ENCODE data around the gene SNX33. TPM values are rescaled to one million over a fixed set of nuclear protein-coding genes. Genes with fewer than 3 reads are reported as not detected.

The SNX33 gene
- total and polyA plus RNA-seq, 2 of the 13 experiments (the other 11 are each of a cell fraction or from before 2014, with no cell fraction given): 11.0 to 11.6 TPM

DNA sequence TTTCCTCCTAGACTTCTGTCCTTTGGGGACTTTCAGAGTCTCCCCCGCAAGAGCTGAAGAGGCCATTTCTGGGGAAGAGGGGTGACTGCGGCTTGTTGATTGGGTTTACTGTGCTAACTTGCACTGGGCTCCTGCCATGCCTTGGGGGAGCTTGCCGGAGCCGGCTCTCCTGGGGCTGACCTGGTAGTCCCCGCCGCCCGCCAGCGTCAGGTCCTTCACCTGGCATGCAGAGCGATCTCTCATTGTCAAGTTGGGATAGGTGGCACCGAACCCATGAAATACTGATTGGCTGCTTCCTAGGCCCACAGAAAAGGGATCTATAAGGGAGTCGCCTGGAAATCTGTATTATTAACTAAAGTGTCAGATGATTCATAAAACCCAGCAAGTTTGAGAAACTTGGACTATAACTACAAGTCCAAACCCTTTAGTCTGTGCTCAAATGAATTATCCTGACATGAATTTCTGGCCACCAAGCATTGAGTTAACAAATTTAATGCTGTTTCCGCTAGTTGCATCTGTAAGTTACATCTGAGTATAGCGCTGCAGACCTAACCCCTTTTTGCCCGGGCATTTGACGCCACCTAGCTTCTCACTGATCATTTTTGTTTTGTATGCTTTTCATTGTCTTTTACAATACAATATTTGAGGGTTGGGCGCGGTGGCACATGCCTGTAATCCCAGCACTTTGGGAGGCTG lies 7.1 kb upstream of the SNX33 start (continued):
- TF ChIP-seq, protein P1, sequence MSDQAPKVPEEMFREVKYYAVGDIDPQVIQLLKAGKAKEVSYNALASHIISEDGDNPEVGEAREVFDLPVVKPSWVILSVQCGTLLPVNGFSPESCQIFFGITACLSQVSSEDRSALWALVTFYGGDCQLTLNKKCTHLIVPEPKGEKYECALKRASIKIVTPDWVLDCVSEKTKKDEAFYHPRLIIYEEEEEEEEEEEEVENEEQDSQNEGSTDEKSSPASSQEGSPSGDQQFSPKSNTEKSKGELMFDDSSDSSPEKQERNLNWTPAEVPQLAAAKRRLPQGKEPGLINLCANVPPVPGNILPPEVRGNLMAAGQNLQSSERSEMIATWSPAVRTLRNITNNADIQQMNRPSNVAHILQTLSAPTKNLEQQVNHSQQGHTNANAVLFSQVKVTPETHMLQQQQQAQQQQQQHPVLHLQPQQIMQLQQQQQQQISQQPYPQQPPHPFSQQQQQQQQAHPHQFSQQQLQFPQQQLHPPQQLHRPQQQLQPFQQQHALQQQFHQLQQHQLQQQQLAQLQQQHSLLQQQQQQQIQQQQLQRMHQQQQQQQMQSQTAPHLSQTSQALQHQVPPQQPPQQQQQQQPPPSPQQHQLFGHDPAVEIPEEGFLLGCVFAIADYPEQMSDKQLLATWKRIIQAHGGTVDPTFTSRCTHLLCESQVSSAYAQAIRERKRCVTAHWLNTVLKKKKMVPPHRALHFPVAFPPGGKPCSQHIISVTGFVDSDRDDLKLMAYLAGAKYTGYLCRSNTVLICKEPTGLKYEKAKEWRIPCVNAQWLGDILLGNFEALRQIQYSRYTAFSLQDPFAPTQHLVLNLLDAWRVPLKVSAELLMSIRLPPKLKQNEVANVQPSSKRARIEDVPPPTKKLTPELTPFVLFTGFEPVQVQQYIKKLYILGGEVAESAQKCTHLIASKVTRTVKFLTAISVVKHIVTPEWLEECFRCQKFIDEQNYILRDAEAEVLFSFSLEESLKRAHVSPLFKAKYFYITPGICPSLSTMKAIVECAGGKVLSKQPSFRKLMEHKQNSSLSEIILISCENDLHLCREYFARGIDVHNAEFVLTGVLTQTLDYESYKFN (CRISPR knock-in tag; conservative IDR thresholded peaks at IDR 0.05): no peak
- TF ChIP-seq, protein P2, sequence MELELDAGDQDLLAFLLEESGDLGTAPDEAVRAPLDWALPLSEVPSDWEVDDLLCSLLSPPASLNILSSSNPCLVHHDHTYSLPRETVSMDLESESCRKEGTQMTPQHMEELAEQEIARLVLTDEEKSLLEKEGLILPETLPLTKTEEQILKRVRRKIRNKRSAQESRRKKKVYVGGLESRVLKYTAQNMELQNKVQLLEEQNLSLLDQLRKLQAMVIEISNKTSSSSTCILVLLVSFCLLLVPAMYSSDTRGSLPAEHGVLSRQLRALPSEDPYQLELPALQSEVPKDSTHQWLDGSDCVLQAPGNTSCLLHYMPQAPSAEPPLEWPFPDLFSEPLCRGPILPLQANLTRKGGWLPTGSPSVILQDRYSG (CRISPR knock-in tag; IDR thresholded peaks at IDR 0.05): no peak
- TF ChIP-seq ZNF3 (CRISPR knock-in tag; IDR thresholded peaks at IDR 0.05) (0 out of 2 replicates have a peak, but pooled peaks have one; percentile 18), RCOR2 (CRISPR knock-in tag; IDR thresholded peaks at IDR 0.05) (peak; percentile 47; the same call in 1 of the 2 replicates), ZBTB1 (CRISPR knock-in tag; IDR thresholded peaks at IDR 0.05; ENCODE audit: borderline replicate concordance) (no peak), MXI1 (IDR thresholded peaks at IDR 0.05; ENCODE audit: borderline replicate concordance, low read depth, low read length) (no peak), ZBTB20 (CRISPR knock-in tag; IDR thresholded peaks at IDR 0.05; ENCODE audit: borderline replicate concordance, low read depth) (0 out of 2 replicates have a peak, but pooled peaks have one; percentile 12), ASH2L (IDR thresholded peaks at IDR 0.05; ENCODE audit: insufficient read length, low read depth, low read length) (peak; percentile 10), PHF21A (CRISPR knock-in tag; IDR thresholded peaks at IDR 0.05) (0 out of 2 replicates have a peak, but pooled peaks have one; percentile 22), ZNF331 (CRISPR knock-in tag; IDR thresholded peaks at IDR 0.05) (0 out of 2 replicates have a peak, but pooled peaks have one; percentile 19), RAD21 (CRISPR knock-in tag; IDR thresholded peaks at IDR 0.05) (0 out of 2 replicates have a peak, but pooled peaks have one; percentile 5), MATR3 (CRISPR knock-in tag; IDR thresholded peaks at IDR 0.05) (no peak), THAP11 (CRISPR knock-in tag; IDR thresholded peaks at IDR 0.05) (0 out of 2 replicates have a peak, but pooled peaks have one; percentile 6), ARNT2 (CRISPR knock-in tag; IDR thresholded peaks at IDR 0.05; ENCODE audit: low read depth) (no peak)
- TF ChIP-seq, protein P3, sequence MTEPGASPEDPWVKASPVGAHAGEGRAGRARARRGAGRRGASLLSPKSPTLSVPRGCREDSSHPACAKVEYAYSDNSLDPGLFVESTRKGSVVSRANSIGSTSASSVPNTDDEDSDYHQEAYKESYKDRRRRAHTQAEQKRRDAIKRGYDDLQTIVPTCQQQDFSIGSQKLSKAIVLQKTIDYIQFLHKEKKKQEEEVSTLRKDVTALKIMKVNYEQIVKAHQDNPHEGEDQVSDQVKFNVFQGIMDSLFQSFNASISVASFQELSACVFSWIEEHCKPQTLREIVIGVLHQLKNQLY (CRISPR knock-in tag; IDR thresholded peaks at IDR 0.05): no peak
- TF ChIP-seq, protein P4, sequence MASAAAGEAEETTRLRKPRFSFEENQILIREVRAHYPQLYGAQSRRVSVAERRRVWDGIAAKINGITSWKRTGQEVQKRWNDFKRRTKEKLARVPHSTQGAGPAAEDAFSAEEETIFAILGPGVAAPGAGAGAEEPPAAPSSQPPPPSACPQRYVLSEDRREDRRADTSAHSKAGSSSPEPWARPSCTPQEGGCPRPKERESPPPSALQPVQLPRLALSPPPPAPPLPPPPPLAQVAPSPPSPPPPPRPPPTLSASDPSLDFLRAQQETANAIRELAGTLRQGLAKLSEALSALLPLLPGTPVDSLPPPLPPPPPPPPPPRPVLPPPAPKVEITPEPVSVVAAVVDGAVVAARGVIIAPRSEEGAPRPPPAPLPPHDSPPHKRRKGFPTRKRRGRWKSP (CRISPR knock-in tag; IDR thresholded peaks at IDR 0.05): no peak
- TF ChIP-seq, protein P5, sequence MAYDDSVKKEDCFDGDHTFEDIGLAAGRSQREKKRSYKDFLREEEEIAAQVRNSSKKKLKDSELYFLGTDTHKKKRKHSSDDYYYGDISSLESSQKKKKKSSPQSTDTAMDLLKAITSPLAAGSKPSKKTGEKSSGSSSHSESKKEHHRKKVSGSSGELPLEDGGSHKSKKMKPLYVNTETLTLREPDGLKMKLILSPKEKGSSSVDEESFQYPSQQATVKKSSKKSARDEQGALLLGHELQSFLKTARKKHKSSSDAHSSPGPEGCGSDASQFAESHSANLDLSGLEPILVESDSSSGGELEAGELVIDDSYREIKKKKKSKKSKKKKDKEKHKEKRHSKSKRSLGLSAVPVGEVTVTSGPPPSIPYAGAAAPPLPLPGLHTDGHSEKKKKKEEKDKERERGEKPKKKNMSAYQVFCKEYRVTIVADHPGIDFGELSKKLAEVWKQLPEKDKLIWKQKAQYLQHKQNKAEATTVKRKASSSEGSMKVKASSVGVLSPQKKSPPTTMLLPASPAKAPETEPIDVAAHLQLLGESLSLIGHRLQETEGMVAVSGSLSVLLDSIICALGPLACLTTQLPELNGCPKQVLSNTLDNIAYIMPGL (CRISPR knock-in tag; IDR thresholded peaks at IDR 0.05; ENCODE audit: borderline replicate concordance in 1 of 2, low read depth in 1 of 2): peak in 1 of 2 experiments; percentile 43; a peak in 2 of 4 replicates
- TF ChIP-seq, protein P6, sequence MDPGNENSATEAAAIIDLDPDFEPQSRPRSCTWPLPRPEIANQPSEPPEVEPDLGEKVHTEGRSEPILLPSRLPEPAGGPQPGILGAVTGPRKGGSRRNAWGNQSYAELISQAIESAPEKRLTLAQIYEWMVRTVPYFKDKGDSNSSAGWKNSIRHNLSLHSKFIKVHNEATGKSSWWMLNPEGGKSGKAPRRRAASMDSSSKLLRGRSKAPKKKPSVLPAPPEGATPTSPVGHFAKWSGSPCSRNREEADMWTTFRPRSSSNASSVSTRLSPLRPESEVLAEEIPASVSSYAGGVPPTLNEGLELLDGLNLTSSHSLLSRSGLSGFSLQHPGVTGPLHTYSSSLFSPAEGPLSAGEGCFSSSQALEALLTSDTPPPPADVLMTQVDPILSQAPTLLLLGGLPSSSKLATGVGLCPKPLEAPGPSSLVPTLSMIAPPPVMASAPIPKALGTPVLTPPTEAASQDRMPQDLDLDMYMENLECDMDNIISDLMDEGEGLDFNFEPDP (CRISPR knock-in tag; conservative IDR thresholded peaks at IDR 0.05): 0 out of 2 replicates have a peak, but pooled peaks have one; percentile 34
